Ascending aorta (tissue), 2 donors: ENCODE results near the gene HNRNPA0. TPM values are rescaled to one million over a fixed set of nuclear protein-coding genes. Genes with fewer than 3 reads are reported as not detected.

ENCODE experiments used
- DNase-seq, 2 donors: peaks; one replicate each; pipeline ENCODE4 v3.0.0-alpha.2; 2019; ENCODE audit warnings: low spot score in 2 of 2
- H3K27ac ChIP-seq, 2 donors: fragments of 200-600 bp; sonication (generic); one replicate each; pipeline ENCODE4 v1.5.1; 2016 to 2017; ENCODE audit warnings: mild to moderate bottlenecking in 1 of 2
- H3K27me3 ChIP-seq: fragments of 200-600 bp; sonication (generic); one replicate; pipeline ENCODE4 v1.5.1; 2017
- H3K36me3 ChIP-seq, 2 donors: fragments of 200-600 bp; sonication (generic); one replicate each; pipeline ENCODE4 v1.5.1; 2016
- H3K4me1 ChIP-seq, 2 donors: fragments of 200-600 bp; sonication (generic); one replicate each; pipeline ENCODE4 v1.5.1; 2016 to 2017; ENCODE audit warnings: mild to moderate bottlenecking in 1 of 2
- H3K4me3 ChIP-seq, 2 donors: fragments of 200-600 bp; sonication (generic); one replicate each; pipeline ENCODE4 v1.5.1; 2016 to 2017; ENCODE audit warnings: mild to moderate bottlenecking in 1 of 2
- H3K9me3 ChIP-seq, 2 donors: fragments of 200-600 bp; sonication (generic); one replicate each; pipeline ENCODE4 v1.5.1; 2016
- CTCF ChIP-seq, 3 experiments: fragments of 200-600 bp in 2 of 3; fragments of 450-650 bp in 1 of 3; sonication (generic) in 2 of 3; IDR thresholded peaks; one replicate each; pipeline ENCODE4 v1.5.1; 2016 to 2019; ENCODE audit warnings: antibody characterized with exemption in 3 of 3, mild to moderate bottlenecking in 1 of 3, moderate library complexity in 1 of 3
- intact Hi-C: fragments of 100-400 bp; cut with DNase I; formaldehyde crosslinking; loops from one replicate; pipeline ENCODE4 v1.15.1; 2023
- total RNA-seq: library from RNA; depleted of rRNA; stranded (reverse); fragments of >200 nt; gene quantifications from one replicate; pipeline ENCODE4 v1.1.0, GENCODE V29; 2016

Gene HNRNPA0
- total RNA-seq, 1 donor from 2014 or later, result 8.6 TPM

- intact Hi-C loops, result no loop called here
- H3K4me3 ChIP-seq, result no peak overlapping the region
- no peak for DNase-seq
- H3K9me3 ChIP-seq, result no peaks in the 10 kb centered on the region
- no peak overlapping the region for H3K27ac ChIP-seq
- no peaks in the 10 kb centered on the region for H3K36me3 ChIP-seq
- H3K4me1 ChIP-seq, result peaks cover 4 to 5% of the 10 kb centered on the region in 2 donors
- TF ChIP-seq CTCF (IDR thresholded peaks at IDR 0.05), result no peak
- no peaks in the 10 kb centered on the region for H3K27me3 ChIP-seq
These were observed 4.0 kb upstream of the HNRNPA0 start for GRCh38 chr5:137758121-137758520.

- TF ChIP-seq CTCF (IDR thresholded peaks at IDR 0.05), result no peak
- Histone ChIP-seq H3K9me3 (no peaks in the 10 kb centered on the region), H3K27ac (no peak overlapping the region), H3K27me3 (no peaks in the 10 kb centered on the region), H3K4me3 (no peak overlapping the region), H3K36me3 (no peaks in the 10 kb centered on the region), H3K4me1 (peaks cover 4 to 5% of the 10 kb centered on the region in 2 donors)
- intact Hi-C loops, result no loop called here
- no peak for DNase-seq
These were observed 3.5 kb upstream of the HNRNPA0 start for GRCh38 chr5:137757634-137758033.

GRCh38 chr5:137754961-137755762 is 999 bp upstream of the HNRNPA0 start:
- Histone ChIP-seq H3K36me3 (no peaks in the 10 kb centered on the region), H3K27me3 (no peaks in the 10 kb centered on the region), H3K9me3 (no peaks in the 10 kb centered on the region), H3K4me1 (peaks cover 4 to 13% of the 10 kb centered on the region in 2 donors), H3K27ac (peak overlapping the region; percentile 99 to 100), H3K4me3 (peak overlapping the region; percentile 87 to 93)
- intact Hi-C loops, result loop anchor here (5.0 kb wide), 1 partner anchor 133 kb away; no protein-coding TSS in a partner anchor
- no peak for DNase-seq
- TF ChIP-seq CTCF (IDR thresholded peaks at IDR 0.05), result no peak

GRCh38 chr5:137753691-137754187 is 424 bp downstream of the HNRNPA0 start:
- H3K4me1 ChIP-seq, result peaks cover 4 to 20% of the 10 kb centered on the region in 2 donors
- TF ChIP-seq CTCF (IDR thresholded peaks at IDR 0.05), result no peak
- intact Hi-C loops, result loop anchor here (2.0 to 5.0 kb wide), 2 partner anchors 131 to 279 kb away; partner anchors contain the start of gene FAM13B
- peak overlapping the region; percentile 99 to 100 for H3K27ac ChIP-seq
- H3K36me3 ChIP-seq, result no peaks in the 10 kb centered on the region
- H3K27me3 ChIP-seq, result no peaks in the 10 kb centered on the region
- no peaks in the 10 kb centered on the region for H3K9me3 ChIP-seq
- H3K4me3 ChIP-seq, result peak overlapping the region; percentile 87 to 93
- DNase-seq, result peak in 1 of 2 donors; percentile 81

GRCh38 chr5:137752905-137753690 is 1.1 kb downstream of the HNRNPA0 start:
- intact Hi-C loops, result loop anchor here (2.0 to 5.0 kb wide), 2 partner anchors 131 to 280 kb away; partner anchors contain the start of gene FAM13B
- DNase-seq, result peak in 1 of 2 donors; percentile 73

More at GRCh38 chr5:137752905-137753690, 1.1 kb downstream of the HNRNPA0 start:
- Histone ChIP-seq H3K36me3 (no peaks in the 10 kb centered on the region), H3K9me3 (no peaks in the 10 kb centered on the region), H3K27me3 (no peaks in the 10 kb centered on the region), H3K27ac (peak overlapping the region; percentile 99 to 100), H3K4me1 (peaks cover 4 to 20% of the 10 kb centered on the region in 2 donors), H3K4me3 (peak overlapping the region; percentile 87 to 93)
- no peak for TF ChIP-seq CTCF (IDR thresholded peaks at IDR 0.05)
